ENCODE measurements around the gene HMGCS1. TPM values are rescaled to one million over a fixed set of nuclear protein-coding genes. Genes with fewer than 3 reads are reported as not detected.

Gene HMGCS1
- total RNA-seq, 4 donors from 2014 or later = 18.9 to 33.2 (median 20.1) TPM

DNA sequence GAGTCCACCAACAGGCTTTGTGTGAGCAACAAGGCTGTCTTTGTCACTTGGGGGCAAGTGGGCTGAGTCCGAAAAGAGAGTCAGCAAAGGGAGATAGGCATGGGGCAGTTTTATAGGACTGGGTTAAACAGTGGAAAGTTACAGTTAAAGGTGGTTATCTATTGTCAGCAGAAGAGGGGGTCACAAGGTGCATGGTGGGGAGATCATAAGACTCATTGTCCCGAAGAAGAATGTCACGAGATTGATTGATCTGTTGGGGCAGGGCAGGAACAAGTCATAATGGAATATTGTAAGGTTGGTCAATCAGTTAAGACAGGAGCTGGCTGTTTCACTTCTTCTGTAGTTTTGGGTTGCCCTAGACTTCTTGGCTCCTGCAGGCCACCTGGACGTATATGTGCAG is 7.6 kb upstream of the HMGCS1 start:
- WGBS, 2 donors = 60 to 84% methylated on average over 4 of the region's 4 CpGs
- no peak overlapping the region for H3K27ac ChIP-seq
- TF ChIP-seq CTCF (IDR thresholded peaks at IDR 0.05) (no peak), POLR2A (IDR thresholded peaks at IDR 0.05) (no peak), EP300 (IDR thresholded peaks at IDR 0.05) (no peak)
- no peak for DNase-seq (ENCODE audit: low spot score in 2 of 2)
- H3K36me3 ChIP-seq = no peaks in the 10 kb centered on the region
- no peaks in the 10 kb centered on the region for H3K9me3 ChIP-seq
- H3K27me3 ChIP-seq = no peaks in the 10 kb centered on the region
- no peak overlapping the region for H3K4me3 ChIP-seq
- H3K4me1 ChIP-seq = no peaks in the 10 kb centered on the region

DNA sequence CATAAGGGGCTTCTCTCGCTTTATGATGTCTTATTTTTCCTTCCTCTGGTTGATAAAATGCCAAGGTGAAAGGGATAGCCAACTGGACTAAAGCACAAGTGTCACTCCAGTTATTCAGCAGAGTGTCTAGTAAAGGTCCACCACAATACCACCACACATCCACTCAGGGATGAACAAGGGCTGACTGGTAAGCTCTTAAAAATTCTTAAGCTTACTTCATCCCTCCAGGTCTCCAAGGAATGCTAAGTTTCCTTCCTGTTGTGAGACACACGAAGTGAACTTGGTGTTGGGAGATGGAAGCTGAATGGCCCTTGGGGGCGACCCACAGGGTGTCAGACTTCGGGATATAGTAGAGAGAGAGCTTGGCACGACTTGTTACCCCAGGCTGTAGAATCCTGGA is 3.2 kb upstream of the HMGCS1 start:
- TF ChIP-seq CTCF (IDR thresholded peaks at IDR 0.05) (no peak), POLR2A (IDR thresholded peaks at IDR 0.05) (no peak), EP300 (IDR thresholded peaks at IDR 0.05) (no peak)
- DNase-seq (ENCODE audit: low spot score in 2 of 2) = no peak
- Histone ChIP-seq H3K9me3 (no peaks in the 10 kb centered on the region), H3K4me3 (no peak overlapping the region), H3K36me3 (no peaks in the 10 kb centered on the region), H3K27me3 (no peaks in the 10 kb centered on the region), H3K27ac (no peak overlapping the region), H3K4me1 (peaks cover 0 to 19% (median 11%) of the 10 kb centered on the region in 4 donors)
- WGBS, 2 donors = 76 to 86% methylated on average over 5 of the region's 5 CpGs

DNA sequence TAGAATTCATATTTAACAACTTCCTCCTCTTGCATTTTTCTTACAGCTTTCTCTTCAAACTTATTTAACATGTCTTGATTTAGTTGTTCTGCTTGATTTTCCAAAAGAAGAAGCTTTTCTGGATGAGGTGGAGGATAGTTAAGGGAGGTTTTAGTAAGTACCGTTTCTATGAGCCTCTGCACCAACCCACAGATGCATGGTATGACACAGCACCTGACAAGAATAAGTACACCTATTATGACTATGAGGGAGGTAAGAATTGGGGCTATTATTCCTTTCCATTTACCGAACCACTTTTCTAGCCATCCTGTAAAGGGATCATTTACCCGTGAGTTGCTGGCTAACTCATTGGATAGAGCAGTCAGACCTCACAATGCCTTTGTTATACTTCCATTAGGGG is 2.5 kb upstream of the HMGCS1 start:
- Histone ChIP-seq H3K9me3 (no peaks in the 10 kb centered on the region), H3K4me3 (no peak overlapping the region), H3K27me3 (no peaks in the 10 kb centered on the region), H3K4me1 (peaks cover 0 to 26% (median 11%) of the 10 kb centered on the region in 4 donors), H3K27ac (no peak overlapping the region), H3K36me3 (no peaks in the 10 kb centered on the region)
- WGBS, 2 donors = 85 to 93% methylated on average over 3 of the region's 3 CpGs
- TF ChIP-seq POLR2A (IDR thresholded peaks at IDR 0.05) (no peak), CTCF (IDR thresholded peaks at IDR 0.05) (no peak), EP300 (IDR thresholded peaks at IDR 0.05) (no peak)
- no peak for DNase-seq (ENCODE audit: low spot score in 2 of 2)

DNA sequence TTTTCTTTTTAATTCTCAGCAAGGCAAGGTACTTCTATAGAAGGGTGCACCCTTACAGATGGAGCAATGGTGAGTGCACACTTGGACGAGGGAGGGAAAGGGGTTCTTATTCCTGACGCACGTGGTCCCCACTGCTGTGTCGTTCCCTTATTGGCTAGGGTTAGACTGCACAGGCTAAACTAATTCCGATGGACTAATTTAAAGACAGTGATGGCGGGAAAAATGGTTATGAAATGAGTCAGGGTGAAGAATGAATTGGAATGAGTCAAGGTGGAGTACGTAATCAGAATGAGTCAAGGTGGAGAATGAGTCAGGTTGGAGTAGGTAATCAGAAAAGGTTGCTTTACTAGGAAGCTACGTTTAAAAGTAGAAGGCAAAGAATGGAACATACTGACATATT is 2.1 kb upstream of the HMGCS1 start:
- Histone ChIP-seq H3K27ac (no peak overlapping the region), H3K36me3 (no peaks in the 10 kb centered on the region), H3K9me3 (no peaks in the 10 kb centered on the region), H3K27me3 (no peaks in the 10 kb centered on the region), H3K4me3 (no peak overlapping the region), H3K4me1 (peaks cover 0 to 30% (median 11%) of the 10 kb centered on the region in 4 donors)
- 96% methylated on average over 8 of the region's 8 CpGs for WGBS, 2 donors
- no peak for DNase-seq (ENCODE audit: low spot score in 2 of 2)
- TF ChIP-seq CTCF (IDR thresholded peaks at IDR 0.05) (no peak), POLR2A (IDR thresholded peaks at IDR 0.05) (no peak), EP300 (IDR thresholded peaks at IDR 0.05) (no peak)

GRCh38 chr5:43314724-43315123 is 1.5 kb upstream of the HMGCS1 start:
- no peaks in the 10 kb centered on the region for H3K36me3 ChIP-seq
- no peak for TF ChIP-seq CTCF (IDR thresholded peaks at IDR 0.05)
- no peak for TF ChIP-seq POLR2A (IDR thresholded peaks at IDR 0.05)
- no peak for TF ChIP-seq EP300 (IDR thresholded peaks at IDR 0.05)
- H3K27me3 ChIP-seq = no peaks in the 10 kb centered on the region
- no peak overlapping the region for H3K27ac ChIP-seq
- H3K4me1 ChIP-seq = peaks cover 0 to 36% (median 11%) of the 10 kb centered on the region in 4 donors
- no peaks in the 10 kb centered on the region for H3K9me3 ChIP-seq
- no peak overlapping the region for H3K4me3 ChIP-seq
- no peak for DNase-seq (ENCODE audit: low spot score in 2 of 2)
- WGBS, 2 donors = 95 to 97% methylated on average over 6 of the region's 6 CpGs

All from tibial nerve (tissue), 4 donors.